ENCODE results near the gene RAD21L1.

GRCh38 chr20:1212023-1212422, 13.8 kb upstream of the RAD21L1 start:
- TF ChIP-seq CTCF (IDR thresholded peaks at IDR 0.05; ENCODE audit: low read depth, low read length, poor library complexity, severe bottlenecking) (no peak), EZH2phosphoT487 (IDR thresholded peaks at IDR 0.05; ENCODE audit: borderline replicate concordance, low read length) (no peak)

All from DOHH2 (cell line).